H54 (cell line): ENCODE results near the gene FMNL2.

Source experiments
- DNase-seq: peaks from one replicate; pipeline ENCODE4 v3.0.0; 2011; ENCODE audit warnings: low spot score, mixed read lengths; ENCODE audit not compliant: insufficient read length
- FAIRE-seq: peaks from 3 replicates; lab custom pipeline; 2011; peaks lifted over from hg19 to GRCh38; lab: Jason Lieb, UNC
- POLR2A ChIP-seq: IDR thresholded peaks from 2 replicates; pipeline ENCODE4 v1.6.1; 2011; ENCODE audit warnings: low read depth, mild to moderate bottlenecking, low read length

Gene FMNL2

DNA sequence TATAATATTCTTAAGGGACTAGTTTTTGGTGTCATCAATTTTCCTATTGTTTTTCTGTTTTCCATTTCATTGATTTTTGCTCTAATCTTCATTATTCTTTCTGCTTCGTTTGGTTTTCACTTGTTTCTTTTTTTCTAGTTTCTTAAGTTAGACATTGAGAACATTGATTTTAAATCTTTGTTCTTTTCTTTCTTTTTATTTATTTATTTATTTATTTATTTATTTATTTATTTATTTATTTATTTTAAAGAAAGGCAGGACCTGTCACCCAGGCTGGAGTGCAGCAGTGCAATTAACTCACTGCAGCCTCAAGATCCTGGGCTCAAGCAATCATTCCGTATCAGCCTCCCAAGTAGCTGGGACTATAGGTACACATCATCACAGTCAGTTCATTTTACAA is 7.0 kb upstream of the FMNL2 start:
- FAIRE-seq, result no peak
- TF ChIP-seq POLR2A, result no peak
- DNase-seq, result no peak

GRCh38 chr2:152330235-152330866 is 4.6 kb upstream of the FMNL2 start:
- FAIRE-seq (peak; percentile 41), DNase-seq (no peak)
- no peak for TF ChIP-seq POLR2A

DNA sequence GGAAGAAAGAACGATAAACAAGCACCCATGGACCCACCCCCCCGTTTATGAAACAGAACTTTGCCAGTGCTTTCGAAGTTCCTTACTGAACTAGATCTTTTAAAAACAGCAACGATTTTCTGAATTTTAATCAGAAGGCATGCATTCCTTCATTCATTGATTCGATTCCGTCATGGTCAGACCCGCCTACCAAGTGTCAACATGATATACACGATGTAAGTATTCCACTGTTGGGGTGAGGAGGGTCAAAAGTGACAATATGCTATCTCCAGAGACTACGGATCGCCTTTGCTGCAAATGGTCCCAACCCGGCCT is 316 bp upstream of the FMNL2 start:
- TF ChIP-seq POLR2A, result no peak
- DNase-seq, result no peak
- peak; percentile 83 for FAIRE-seq

DNA sequence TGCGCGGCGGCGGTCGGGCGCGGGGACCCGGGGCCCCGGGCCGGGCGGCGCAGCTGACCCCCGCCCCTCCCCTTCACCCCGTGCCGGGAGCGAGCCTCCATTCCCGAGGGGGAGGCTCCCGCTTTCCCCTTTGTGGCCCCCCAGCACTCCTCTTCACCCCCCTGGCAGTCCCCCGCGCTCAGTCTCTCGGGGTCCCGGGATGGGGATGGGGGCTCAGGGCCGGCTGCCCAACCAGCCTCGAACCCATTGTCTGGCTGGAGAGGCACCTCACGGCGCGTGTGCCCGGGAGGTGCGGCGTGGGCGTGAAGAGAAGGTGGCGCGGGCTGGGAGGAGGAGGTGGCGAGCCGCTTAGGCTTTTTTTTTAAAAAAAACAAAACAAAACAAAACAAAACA is 748 bp downstream of the FMNL2 start:
- FAIRE-seq, result no peak
- TF ChIP-seq POLR2A, result no peak
- peak; percentile 26 for DNase-seq

- FAIRE-seq, result no peak
- DNase-seq, result peak; percentile 52
- TF ChIP-seq POLR2A, result no peak
These were observed 1.3 kb downstream of the FMNL2 start for GRCh38 chr2:152336119-152336853.

- no peak for TF ChIP-seq POLR2A
- DNase-seq, result peak; percentile 6
These were observed 2.0 kb downstream of the FMNL2 start for GRCh38 chr2:152336854-152337510.

GRCh38 chr2:152337511-152337903 is 2.5 kb downstream of the FMNL2 start:
- TF ChIP-seq POLR2A, result no peak
- FAIRE-seq (no peak), DNase-seq (no peak)

More at GRCh38 chr2:152336854-152337510, 2.0 kb downstream of the FMNL2 start:
- peak; percentile 70 for FAIRE-seq

- DNase-seq, result no peak
- no peak for TF ChIP-seq POLR2A
- no peak for FAIRE-seq
These were observed 4.7 kb downstream of the FMNL2 start for GRCh38 chr2:152339556-152340286.

GRCh38 chr2:152342259-152343046 is 7.5 kb downstream of the FMNL2 start:
- TF ChIP-seq POLR2A, result no peak
- FAIRE-seq, result peak; percentile 60
- DNase-seq, result no peak

DNA sequence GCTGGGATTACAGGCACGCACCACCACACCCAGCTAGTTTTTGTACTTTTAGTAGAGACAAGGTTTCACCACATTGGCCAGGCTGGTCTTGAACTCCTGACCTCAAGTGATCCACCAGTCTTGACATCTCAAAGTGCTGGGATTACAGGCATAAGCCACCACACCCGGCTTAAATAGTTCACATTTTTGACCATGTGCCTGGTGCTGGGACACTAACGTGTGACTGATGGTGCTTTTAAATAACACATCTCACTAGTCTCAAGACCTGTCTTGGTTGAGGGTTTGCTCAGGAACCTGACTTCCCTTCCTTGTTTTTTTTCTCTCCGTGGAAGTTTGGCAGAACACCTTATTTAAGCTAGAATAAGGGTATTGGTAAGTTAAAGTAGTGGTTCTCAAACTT is 8.5 kb downstream of the FMNL2 start:
- no peak for TF ChIP-seq POLR2A
- DNase-seq (no peak), FAIRE-seq (no peak)

GRCh38 chr2:152344579-152345195 is 9.7 kb downstream of the FMNL2 start:
- DNase-seq, result no peak
- FAIRE-seq, result no peak
- no peak for TF ChIP-seq POLR2A

- FAIRE-seq, result peak; percentile 90
These were observed 12.1 kb downstream of the FMNL2 start for GRCh38 chr2:152347076-152347475.

DNA sequence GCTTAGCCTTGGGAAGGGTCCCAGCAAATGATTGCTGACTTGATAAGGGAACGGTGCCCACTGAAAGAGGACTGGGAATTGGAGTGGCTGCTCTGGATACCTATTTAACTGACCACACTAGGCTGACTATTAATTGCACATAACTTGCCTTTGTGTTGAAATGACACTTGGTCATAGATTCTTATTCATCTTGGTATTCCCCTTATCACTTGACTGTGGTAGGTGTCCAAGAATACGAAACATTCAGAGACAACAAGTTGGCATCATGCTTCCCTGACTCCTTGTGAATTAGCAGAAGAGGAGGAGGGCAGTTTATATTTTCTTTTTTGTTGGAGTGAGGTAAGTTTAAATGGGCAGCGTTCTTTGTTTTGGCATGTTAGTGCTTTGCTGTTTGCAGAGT is 13.4 kb downstream of the FMNL2 start:
- TF ChIP-seq POLR2A, result no peak
- FAIRE-seq (no peak), DNase-seq (no peak)

More at GRCh38 chr2:152347076-152347475, 12.1 kb downstream of the FMNL2 start:
- peak; percentile 37 for DNase-seq
- TF ChIP-seq POLR2A, result no peak

- DNase-seq (no peak), FAIRE-seq (no peak)
- TF ChIP-seq POLR2A, result no peak
These were observed 14.4 kb downstream of the FMNL2 start for GRCh38 chr2:152349416-152349815.
